Cardiac septum (tissue), 1 donor: Measurements from ENCODE around the gene PRAMEF15. TPM values are rescaled to one million over a fixed set of nuclear protein-coding genes. Genes with fewer than 3 reads are reported as not detected.
"Not testable (repeated sequence)": the region's sequence is repeated elsewhere in the genome, so short reads cannot be mapped to it uniquely, and the experiment has no call there.

ENCODE experiments used
- DNase-seq: peaks from one replicate; pipeline ENCODE4 v3.0.0-alpha.2; 2020; ENCODE audit warnings: low spot score
- intact Hi-C: fragments of 100-400 bp; cut with DNase I; formaldehyde crosslinking; loops from one replicate; pipeline ENCODE4 v1.14.0; 2022
- long read RNA-seq: library from polyadenylated mRNA; unstranded; transcript quantifications from one replicate; pipeline ENCODE4 v2.0.0, GENCODE V29; 2021
- total RNA-seq: library from RNA; stranded (reverse); fragmentation: NEBNext Ultra II Directional; extraction: Animal tissue kit (Norgen Biotek cat#: 25700); gene quantifications from one replicate; pipeline ENCODE4 v1.2.1, GENCODE V29; 2021
- donor health status: DM: no; HTN: no; CAD: no.

Gene PRAMEF15
- total RNA-seq: not detected
- long read RNA-seq: 0 reads

- DNase-seq, intact Hi-C loops: not testable (repeated sequence)
Measured at GRCh38 chr1:13315281-13315680, at the start of gene PRAMEF15. PRAMEF15 (plus strand) TSS chr1:13315581; CDS start chr1:13318408, 2,827 bp downstream.

GRCh38 chr1:13277016-13277415 is 38.4 kb upstream of the PRAMEF15 start:
- intact Hi-C loops, DNase-seq: not testable (repeated sequence)

GRCh38 chr1:13279617-13280016 is 35.8 kb upstream of the PRAMEF15 start:
- intact Hi-C loops, DNase-seq: not testable (repeated sequence)

GRCh38 chr1:13285037-13285436 is 30.3 kb upstream of the PRAMEF15 start, which contains the start of gene PRAMEF8:
PRAMEF8 (minus strand) TSS chr1:13285137; CDS start chr1:13284091, 1,046 bp downstream.
- intact Hi-C loops, DNase-seq: not testable (repeated sequence)

- DNase-seq, intact Hi-C loops: not testable (repeated sequence)
Measured at GRCh38 chr1:13289030-13289429, 26.4 kb upstream of the PRAMEF15 start.

- DNase-seq, intact Hi-C loops: not testable (repeated sequence)
Measured at GRCh38 chr1:13297216-13297931, 18.0 kb upstream of the PRAMEF15 start.

GRCh38 chr1:13298699-13299098 is 16.7 kb upstream of the PRAMEF15 start:
- DNase-seq, intact Hi-C loops: not testable (repeated sequence)

GRCh38 chr1:13302197-13302596 is 13.2 kb upstream of the PRAMEF15 start:
- intact Hi-C loops, DNase-seq: not testable (repeated sequence)

GRCh38 chr1:13303239-13303638 is 12.1 kb upstream of the PRAMEF15 start, which contains the start of gene PRAMEF33:
PRAMEF33 (plus strand) TSS chr1:13303539; CDS start chr1:13305955, 2,416 bp downstream.
- intact Hi-C loops, DNase-seq: not testable (repeated sequence)

- intact Hi-C loops, DNase-seq: not testable (repeated sequence)
Measured at GRCh38 chr1:13342496-13342895, 27.1 kb downstream of the PRAMEF15 start.

- DNase-seq, intact Hi-C loops: not testable (repeated sequence)
Measured at GRCh38 chr1:13347034-13347433, 31.7 kb downstream of the PRAMEF15 start, which contains the start of gene PRAMEF14. PRAMEF14 (minus strand) TSS chr1:13347134; CDS start chr1:13345314, 1,820 bp downstream.

- intact Hi-C loops, DNase-seq: not testable (repeated sequence)
Measured at GRCh38 chr1:13353476-13353875, 38.1 kb downstream of the PRAMEF15 start.

- DNase-seq, intact Hi-C loops: not testable (repeated sequence)
Measured at GRCh38 chr1:13354475-13354874, 39.1 kb downstream of the PRAMEF15 start.

GRCh38 chr1:13356774-13357173 is 41.4 kb downstream of the PRAMEF15 start:
- intact Hi-C loops, DNase-seq: not testable (repeated sequence)

GRCh38 chr1:13362364-13362763 is 47.0 kb downstream of the PRAMEF15 start:
- intact Hi-C loops, DNase-seq: not testable (repeated sequence)

GRCh38 chr1:13364928-13365327 is 49.5 kb downstream of the PRAMEF15 start:
- DNase-seq, intact Hi-C loops: not testable (repeated sequence)

- intact Hi-C loops, DNase-seq: not testable (repeated sequence)
Measured at GRCh38 chr1:13366536-13366935, 51.2 kb downstream of the PRAMEF15 start.

- DNase-seq, intact Hi-C loops: not testable (repeated sequence)
Measured at GRCh38 chr1:13368544-13368943, 53.2 kb downstream of the PRAMEF15 start.
